MCF 10A (cell line): Measurements from ENCODE around the gene SLC39A12. TPM values are rescaled to one million over a fixed set of nuclear protein-coding genes. Genes with fewer than 3 reads are reported as not detected.

Experiments
- BruUV-seq: library from RNA; stranded (reverse); fragments of 400-500 nt; replicated peaks from 2 replicates; lab custom pipeline; 2021; lab: Mats Ljungman, UMichigan
- CTCF ChIA-PET: fragments of 300-600 bp; sonication (Branson Sonifier 250); formaldehyde crosslinking; extraction: SDS; loops from one replicate; lab custom pipeline; 2021; ENCODE audit warnings: antibody characterized with exemption, inconsistent platforms; lab: Yijun Ruan, JAX
- POLR2A ChIA-PET: fragments of 300-600, 350-650 bp; sonication (Branson Sonifier 250); formaldehyde crosslinking; extraction: SDS; loops from one replicate; lab custom pipeline; 2020; ENCODE audit warnings: antibody characterized with exemption, inconsistent platforms; lab: Yijun Ruan, JAX
- DNase-seq: peaks from one replicate; pipeline ENCODE4 v3.0.0-alpha.2; 2018; ENCODE audit not compliant: unreplicated experiment
- H3K27ac Mint-ChIP-seq: one replicate; pipeline ENCODE4 v1.8.0; 2022; ENCODE audit warnings: mild to moderate bottlenecking, low read depth, mixed read lengths; ENCODE audit not compliant: unreplicated experiment
- H3K27me3 Mint-ChIP-seq: one replicate; pipeline ENCODE4 v1.8.0; 2022; ENCODE audit warnings: mixed read lengths; ENCODE audit not compliant: insufficient read depth, unreplicated experiment
- H3K36me3 Mint-ChIP-seq: one replicate; pipeline ENCODE4 v1.8.0; 2022; ENCODE audit warnings: mild to moderate bottlenecking, moderate library complexity, mixed read lengths; ENCODE audit not compliant: insufficient read depth, unreplicated experiment
- H3K4me1 Mint-ChIP-seq: one replicate; pipeline ENCODE4 v1.8.0; 2022; ENCODE audit warnings: mixed read lengths; ENCODE audit not compliant: insufficient read depth, unreplicated experiment
- H3K4me3 Mint-ChIP-seq: one replicate; pipeline ENCODE4 v1.8.0; 2022; ENCODE audit warnings: mild to moderate bottlenecking, moderate library complexity, mixed read lengths; ENCODE audit not compliant: unreplicated experiment
- H3K9me3 Mint-ChIP-seq: one replicate; pipeline ENCODE4 v1.8.0; 2022; ENCODE audit warnings: mixed read lengths; ENCODE audit not compliant: unreplicated experiment
- intact Hi-C: fragments of 100-400 bp; cut with micrococcal nuclease; formaldehyde crosslinking; loops from 2 replicates; pipeline ENCODE4 v1.14.1; 2022
- total RNA-seq: library from RNA; stranded (reverse); gene quantifications from 2 replicates; pipeline ENCODE4 v1.2.3, GENCODE V29; 2022
- TF ChIP-seq, protein P1 (sequence below): fragments of 200-600 bp; IDR thresholded peaks from one replicate; pipeline ENCODE4 v1.8.0; 2022; ENCODE audit warnings: antibody characterized with exemption, mild to moderate bottlenecking; ENCODE audit not compliant: unreplicated experiment

SLC39A12 gene
- total RNA-seq, 1 experiment from 2014 or later, result not detected

DNA sequence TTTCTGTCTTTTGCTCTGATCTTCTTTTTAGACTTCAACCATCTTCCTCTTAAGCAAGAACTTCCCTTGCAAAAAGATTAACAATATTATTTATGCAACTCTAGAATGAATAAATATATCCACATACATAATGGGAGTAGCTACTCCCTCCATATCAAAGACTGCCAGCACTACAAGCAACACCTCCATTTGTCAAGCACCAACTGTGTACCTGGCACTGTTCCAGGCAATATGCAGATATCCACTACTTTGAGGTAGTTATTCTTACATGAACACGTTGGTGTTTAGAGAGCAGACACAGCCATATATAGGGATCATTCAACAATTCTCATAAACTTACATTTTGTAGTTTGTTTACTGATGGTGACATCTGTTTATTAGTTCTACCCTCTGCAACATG is 104.9 kb downstream of the SLC39A12 start:
- Mint-ChIP-seq H3K36me3 (no peaks in the 10 kb centered on the region), H3K27me3 (no peaks in the 10 kb centered on the region), H3K4me3 (no peak overlapping the region), H3K9me3 (no peaks in the 10 kb centered on the region), H3K4me1 (no peaks in the 10 kb centered on the region), H3K27ac (no peak overlapping the region)
- intact Hi-C loops, result no loop called here
- DNase-seq, result no peak
- CTCF ChIA-PET, result no interaction called here
- no TSS peak for BruUV-seq
- TF ChIP-seq, protein P1, sequence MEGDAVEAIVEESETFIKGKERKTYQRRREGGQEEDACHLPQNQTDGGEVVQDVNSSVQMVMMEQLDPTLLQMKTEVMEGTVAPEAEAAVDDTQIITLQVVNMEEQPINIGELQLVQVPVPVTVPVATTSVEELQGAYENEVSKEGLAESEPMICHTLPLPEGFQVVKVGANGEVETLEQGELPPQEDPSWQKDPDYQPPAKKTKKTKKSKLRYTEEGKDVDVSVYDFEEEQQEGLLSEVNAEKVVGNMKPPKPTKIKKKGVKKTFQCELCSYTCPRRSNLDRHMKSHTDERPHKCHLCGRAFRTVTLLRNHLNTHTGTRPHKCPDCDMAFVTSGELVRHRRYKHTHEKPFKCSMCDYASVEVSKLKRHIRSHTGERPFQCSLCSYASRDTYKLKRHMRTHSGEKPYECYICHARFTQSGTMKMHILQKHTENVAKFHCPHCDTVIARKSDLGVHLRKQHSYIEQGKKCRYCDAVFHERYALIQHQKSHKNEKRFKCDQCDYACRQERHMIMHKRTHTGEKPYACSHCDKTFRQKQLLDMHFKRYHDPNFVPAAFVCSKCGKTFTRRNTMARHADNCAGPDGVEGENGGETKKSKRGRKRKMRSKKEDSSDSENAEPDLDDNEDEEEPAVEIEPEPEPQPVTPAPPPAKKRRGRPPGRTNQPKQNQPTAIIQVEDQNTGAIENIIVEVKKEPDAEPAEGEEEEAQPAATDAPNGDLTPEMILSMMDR, result no peak
- POLR2A ChIA-PET, result no interaction called here

DNA sequence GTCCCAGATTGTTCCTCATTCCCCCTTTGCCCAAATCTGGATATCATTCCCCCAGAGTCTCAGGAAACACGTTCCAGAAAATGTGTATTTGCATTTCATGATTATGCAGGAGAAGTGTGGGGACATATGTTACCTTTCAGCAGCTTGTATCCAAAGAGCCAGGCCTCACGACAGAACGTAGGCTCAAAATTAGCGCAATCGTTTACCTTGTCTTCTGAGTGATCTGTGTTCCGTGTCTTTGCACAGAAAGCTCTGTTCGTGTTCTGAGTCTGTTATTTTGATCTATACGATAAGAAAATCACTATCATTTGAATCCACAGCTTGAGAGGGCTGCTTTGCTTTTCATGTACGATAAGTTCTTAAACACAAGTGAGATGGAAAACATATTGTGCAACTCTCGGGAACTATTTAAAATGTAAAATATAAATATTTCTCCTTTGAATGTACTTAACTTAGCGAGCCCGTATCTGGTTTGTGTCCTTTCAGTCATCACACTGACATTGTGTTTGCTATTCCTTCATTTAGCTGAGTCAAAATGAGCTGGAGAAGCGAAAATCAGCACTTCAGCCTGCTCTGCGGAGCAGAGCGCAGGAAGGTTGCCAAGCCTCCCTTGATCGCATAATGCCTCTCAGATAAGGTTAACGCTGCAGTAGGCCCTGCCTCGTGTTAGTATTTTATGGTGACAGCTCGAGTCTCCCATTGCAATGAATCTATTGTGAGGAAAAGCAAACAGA is 108.3 kb downstream of the SLC39A12 start:
- no peaks in the 10 kb centered on the region for H3K9me3 Mint-ChIP-seq
- H3K36me3 Mint-ChIP-seq, result no peaks in the 10 kb centered on the region
- H3K27me3 Mint-ChIP-seq, result no peaks in the 10 kb centered on the region
- no peak for DNase-seq
- intact Hi-C loops, result no loop called here
- no peak overlapping the region for H3K27ac Mint-ChIP-seq
- no peak overlapping the region for H3K4me3 Mint-ChIP-seq
- ChIA-PET CTCF (no interaction called here), POLR2A (interaction anchor here (1.2 kb wide), 1 partner anchor 13 kb away, joined by 3 read pairs; no protein-coding TSS in a partner anchor)
- TF ChIP-seq, protein P1, result no peak
- no TSS peak for BruUV-seq
- H3K4me1 Mint-ChIP-seq, result no peaks in the 10 kb centered on the region

DNA sequence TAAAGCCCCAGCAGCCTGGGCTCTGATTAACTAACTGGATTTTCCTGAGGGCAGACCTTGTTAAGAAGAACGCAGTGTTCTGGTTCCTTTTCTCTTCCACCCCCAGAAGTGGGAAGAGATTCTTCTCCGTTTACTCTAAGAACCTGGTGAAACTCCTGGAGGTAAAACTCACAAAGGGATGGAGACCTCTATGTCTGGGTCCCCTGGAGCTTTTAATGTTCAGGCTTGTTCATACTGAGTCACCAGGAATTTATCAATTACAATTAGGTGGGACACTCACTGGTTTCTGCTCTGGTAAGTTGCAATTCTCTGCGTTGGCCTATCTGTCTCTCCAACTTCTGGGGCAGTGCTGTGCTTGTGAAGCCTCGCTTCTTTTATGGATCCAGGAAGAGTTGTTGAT is 115.2 kb downstream of the SLC39A12 start:
- TF ChIP-seq, protein P1, result no peak
- no peaks in the 10 kb centered on the region for H3K9me3 Mint-ChIP-seq
- no peaks in the 10 kb centered on the region for H3K27me3 Mint-ChIP-seq
- ChIA-PET POLR2A (no interaction called here), CTCF (no interaction called here)
- H3K4me1 Mint-ChIP-seq, result peaks cover 5% of the 10 kb centered on the region
- H3K4me3 Mint-ChIP-seq, result no peak overlapping the region
- no peak overlapping the region for H3K27ac Mint-ChIP-seq
- BruUV-seq, result no TSS peak
- intact Hi-C loops, result no loop called here
- H3K36me3 Mint-ChIP-seq, result no peaks in the 10 kb centered on the region
- DNase-seq, result no peak

DNA sequence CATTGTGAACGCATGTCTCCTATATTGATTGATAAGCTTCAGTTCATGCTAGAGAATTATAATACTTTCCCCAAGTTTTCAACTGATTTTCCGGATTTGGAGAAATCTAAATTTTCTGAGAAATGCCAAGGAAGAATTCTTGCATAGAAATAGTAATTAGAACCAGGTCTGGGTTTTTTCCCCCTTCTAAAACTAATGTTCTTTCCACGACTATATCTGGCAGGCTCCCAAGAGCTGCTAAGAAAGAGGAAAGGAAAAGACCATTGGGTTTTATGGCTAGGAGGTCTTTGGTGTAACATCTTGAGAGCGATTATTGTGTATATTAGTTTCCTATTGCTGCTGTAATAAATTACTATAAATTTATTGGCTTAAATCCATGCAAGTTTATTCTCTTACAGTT is 116.7 kb downstream of the SLC39A12 start:
- ChIA-PET POLR2A (interaction anchor here (0.6 kb wide), 1 partner anchor 125 kb away, joined by 3 read pairs; no protein-coding TSS in a partner anchor), CTCF (no interaction called here)
- Mint-ChIP-seq H3K4me1 (peaks cover 8% of the 10 kb centered on the region), H3K27ac (no peak overlapping the region), H3K9me3 (no peaks in the 10 kb centered on the region), H3K4me3 (no peak overlapping the region), H3K27me3 (no peaks in the 10 kb centered on the region), H3K36me3 (no peaks in the 10 kb centered on the region)
- BruUV-seq, result no TSS peak
- TF ChIP-seq, protein P1, result no peak
- intact Hi-C loops, result no loop called here
- DNase-seq, result no peak
